Mesothelial cell of epicardium (in vitro differentiated cells): Measurements from ENCODE around the gene RGL4. TPM values are rescaled to one million over a fixed set of nuclear protein-coding genes. Genes with fewer than 3 reads are reported as not detected.
"Not testable (repeated sequence)": the region's sequence is repeated elsewhere in the genome, so short reads cannot be mapped to it uniquely, and the experiment has no call there.

Experiments
- DNase-seq, 2 experiments: peaks; one replicate each; pipeline ENCODE4 v3.0.0; 2021; ENCODE audit warnings: low spot score in 2 of 2; ENCODE audit not compliant: unreplicated experiment in 2 of 2
- H3K27ac Mint-ChIP-seq: 2 replicates; pipeline ENCODE4 v1.8.0; 2021; ENCODE audit warnings: mixed read lengths
- H3K27me3 Mint-ChIP-seq: 2 replicates; pipeline ENCODE4 v1.8.0; 2021; ENCODE audit warnings: low read depth, mixed read lengths
- H3K36me3 Mint-ChIP-seq: 2 replicates; pipeline ENCODE4 v1.8.0; 2021; ENCODE audit warnings: mixed read lengths
- H3K4me1 Mint-ChIP-seq: 2 replicates; pipeline ENCODE4 v1.8.0; 2021; ENCODE audit warnings: mixed read lengths
- H3K4me3 Mint-ChIP-seq: 2 replicates; pipeline ENCODE4 v1.8.0; 2021; ENCODE audit warnings: mild to moderate bottlenecking, moderate library complexity, mixed read lengths
- H3K9me3 Mint-ChIP-seq: 2 replicates; pipeline ENCODE4 v1.8.0; 2021; ENCODE audit warnings: mixed read lengths
- CTCF ChIP-seq: fragments of 200-600 bp; sonication (generic); IDR thresholded peaks from one replicate; pipeline ENCODE4 v1.5.0; 2021; ENCODE audit warnings: antibody characterized with exemption; ENCODE audit not compliant: unreplicated experiment
- total RNA-seq: library from RNA; stranded (reverse); gene quantifications from 3 replicates; pipeline ENCODE4 v1.2.1, GENCODE V29; 2021

Gene RGL4
- total RNA-seq, 1 donor from 2014 or later: not detected

GRCh38 chr22:23673050-23673620 is 17.7 kb upstream of the RGL4 start:
- no peaks in the 10 kb centered on the region for H3K9me3 Mint-ChIP-seq
- H3K4me3 Mint-ChIP-seq: no peak overlapping the region
- no peak for DNase-seq
- no peak overlapping the region for H3K27ac Mint-ChIP-seq
- TF ChIP-seq CTCF: no peak
- no peaks in the 10 kb centered on the region for H3K4me1 Mint-ChIP-seq
- no peaks in the 10 kb centered on the region for H3K27me3 Mint-ChIP-seq
- peaks cover 5% of the 10 kb centered on the region for H3K36me3 Mint-ChIP-seq

GRCh38 chr22:23673826-23674690 is 16.8 kb upstream of the RGL4 start:
- DNase-seq: no peak
- H3K27ac Mint-ChIP-seq: no peak overlapping the region
- H3K27me3 Mint-ChIP-seq: no peaks in the 10 kb centered on the region
- TF ChIP-seq CTCF: no peak
- H3K4me1 Mint-ChIP-seq: no peaks in the 10 kb centered on the region
- H3K9me3 Mint-ChIP-seq: no peaks in the 10 kb centered on the region
- H3K36me3 Mint-ChIP-seq: peaks cover 4% of the 10 kb centered on the region
- no peak overlapping the region for H3K4me3 Mint-ChIP-seq

- H3K4me3 Mint-ChIP-seq, H3K9me3 Mint-ChIP-seq, H3K36me3 Mint-ChIP-seq, H3K27ac Mint-ChIP-seq, H3K4me1 Mint-ChIP-seq, DNase-seq, H3K27me3 Mint-ChIP-seq: not testable (repeated sequence)
Measured at GRCh38 chr22:23674886-23675501, 15.8 kb upstream of the RGL4 start.

GRCh38 chr22:23675502-23676415 is 15.1 kb upstream of the RGL4 start:
- Mint-ChIP-seq H3K9me3 (no peaks in the 10 kb centered on the region), H3K36me3 (peaks cover 2% of the 10 kb centered on the region), H3K27ac (no peak overlapping the region), H3K4me1 (no peaks in the 10 kb centered on the region), H3K4me3 (no peak overlapping the region), H3K27me3 (no peaks in the 10 kb centered on the region)
- no peak for TF ChIP-seq CTCF
- DNase-seq: no peak

GRCh38 chr22:23676841-23677700 is 13.7 kb upstream of the RGL4 start:
- not testable (repeated sequence) for H3K4me1 Mint-ChIP-seq, DNase-seq, H3K27ac Mint-ChIP-seq, H3K36me3 Mint-ChIP-seq, H3K4me3 Mint-ChIP-seq, H3K27me3 Mint-ChIP-seq, H3K9me3 Mint-ChIP-seq

GRCh38 chr22:23677701-23677995 is 13.2 kb upstream of the RGL4 start:
- H3K4me3 Mint-ChIP-seq: no peak overlapping the region
- no peak for TF ChIP-seq CTCF

More at GRCh38 chr22:23677701-23677995, 13.2 kb upstream of the RGL4 start:
- DNase-seq: no peak
- H3K9me3 Mint-ChIP-seq: no peaks in the 10 kb centered on the region
- no peak overlapping the region for H3K27ac Mint-ChIP-seq
- H3K36me3 Mint-ChIP-seq: peaks cover 4% of the 10 kb centered on the region
- no peaks in the 10 kb centered on the region for H3K27me3 Mint-ChIP-seq
- no peaks in the 10 kb centered on the region for H3K4me1 Mint-ChIP-seq
